ENCODE data around the gene NECTIN3.

The NECTIN3 gene

DNA sequence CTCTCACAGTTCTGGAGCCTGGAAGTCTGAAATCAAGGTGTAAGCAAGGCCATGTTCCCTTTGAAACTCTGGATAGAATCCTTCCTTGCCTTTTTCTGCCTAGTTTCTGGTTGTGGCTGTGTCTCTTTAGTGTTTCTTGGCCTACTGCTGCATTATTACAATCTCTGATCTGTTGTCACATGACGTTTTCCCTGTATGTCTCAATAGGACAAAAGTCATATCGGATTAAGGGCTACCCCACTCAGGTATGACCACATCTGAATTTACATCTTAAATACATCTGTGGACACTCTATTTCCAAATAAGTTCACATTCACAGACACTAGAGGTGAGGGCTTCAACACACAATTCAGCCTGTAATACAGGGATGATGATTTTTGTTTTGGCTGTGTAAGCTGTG, 13.3 kb downstream of the NECTIN3 start:
- no peak for DNase-seq

DNA sequence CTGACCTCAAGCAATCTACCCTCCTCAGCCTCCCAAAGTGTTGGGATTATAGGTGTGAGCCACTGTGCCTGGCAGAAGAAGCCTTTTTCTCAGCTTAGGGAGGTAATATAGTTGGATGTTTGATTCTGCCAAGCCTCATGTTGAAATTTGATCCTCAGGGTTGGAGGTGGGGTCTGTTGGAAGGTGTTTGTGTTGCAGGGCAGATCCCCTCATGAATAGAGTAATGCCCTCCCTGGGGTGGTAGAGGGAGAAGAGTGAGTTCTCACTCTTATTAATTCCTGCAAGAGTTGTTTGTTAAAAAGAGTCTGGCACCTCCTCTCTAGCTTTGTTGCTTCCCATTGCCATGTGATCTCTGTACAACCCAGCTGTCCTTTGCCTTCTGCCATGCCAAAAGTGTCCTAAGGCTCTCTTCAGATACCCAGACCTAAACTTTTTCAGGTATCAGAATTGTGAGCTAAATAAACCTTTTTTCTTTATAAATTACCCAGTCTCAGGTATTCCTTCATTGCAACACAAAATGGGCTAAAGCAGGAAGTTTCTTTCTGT, 16.4 kb downstream of the NECTIN3 start:
- no peak for DNase-seq

DNA sequence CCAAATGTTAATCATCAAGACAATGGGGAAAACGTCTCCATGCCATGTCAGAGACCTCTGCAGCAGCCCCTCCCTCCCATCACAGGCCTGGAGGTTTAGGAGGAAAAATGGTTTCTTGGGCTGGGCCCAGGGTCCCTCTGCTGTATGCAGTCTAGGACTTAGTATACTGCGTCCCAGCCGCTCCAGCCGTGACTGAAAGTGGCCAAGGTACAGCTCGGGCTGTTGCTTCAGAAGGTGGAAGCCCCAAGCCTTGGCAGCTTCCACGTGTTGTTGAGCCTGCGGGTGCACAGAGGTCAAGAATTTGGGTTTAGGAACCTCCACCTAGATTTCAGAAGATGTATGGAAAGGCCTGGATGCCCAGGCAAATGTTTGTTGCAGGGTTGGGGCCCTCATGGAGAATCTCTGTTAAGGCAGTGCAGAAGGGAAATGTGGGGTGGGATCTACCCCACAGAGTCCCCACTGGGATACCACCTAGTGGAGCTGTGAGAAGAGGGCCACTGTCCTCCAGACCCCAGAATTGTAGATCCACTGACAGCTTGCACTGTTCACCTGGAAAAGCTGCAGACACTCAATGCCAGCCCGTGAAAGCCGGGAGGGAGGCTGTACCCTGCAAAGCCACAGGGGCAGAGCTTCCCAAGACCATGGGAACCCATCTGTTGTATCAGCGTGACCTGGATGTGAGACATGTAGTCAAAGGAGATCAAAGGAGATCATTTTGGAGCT, 25.0 kb downstream of the NECTIN3 start:
- DNase-seq: no peak

DNA sequence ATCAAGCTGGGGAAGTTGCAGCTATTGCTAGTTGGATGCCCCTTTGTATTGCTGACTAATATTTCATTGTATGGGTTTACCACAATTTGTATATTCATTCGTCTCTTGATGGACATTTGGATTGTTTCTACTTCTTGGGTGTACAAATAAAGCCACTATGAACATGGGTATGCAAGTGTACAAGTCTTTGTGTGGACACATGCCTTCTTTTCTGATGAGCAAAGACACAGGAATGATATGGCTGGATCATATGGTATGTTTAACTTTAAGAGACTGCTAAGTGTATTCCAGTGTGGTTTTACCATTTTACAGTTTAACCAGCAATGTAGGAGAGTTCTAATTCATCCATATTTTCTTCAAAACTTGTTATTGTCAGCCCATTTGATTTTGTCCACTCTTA, 32.2 kb downstream of the NECTIN3 start:
- no peak for DNase-seq

DNA sequence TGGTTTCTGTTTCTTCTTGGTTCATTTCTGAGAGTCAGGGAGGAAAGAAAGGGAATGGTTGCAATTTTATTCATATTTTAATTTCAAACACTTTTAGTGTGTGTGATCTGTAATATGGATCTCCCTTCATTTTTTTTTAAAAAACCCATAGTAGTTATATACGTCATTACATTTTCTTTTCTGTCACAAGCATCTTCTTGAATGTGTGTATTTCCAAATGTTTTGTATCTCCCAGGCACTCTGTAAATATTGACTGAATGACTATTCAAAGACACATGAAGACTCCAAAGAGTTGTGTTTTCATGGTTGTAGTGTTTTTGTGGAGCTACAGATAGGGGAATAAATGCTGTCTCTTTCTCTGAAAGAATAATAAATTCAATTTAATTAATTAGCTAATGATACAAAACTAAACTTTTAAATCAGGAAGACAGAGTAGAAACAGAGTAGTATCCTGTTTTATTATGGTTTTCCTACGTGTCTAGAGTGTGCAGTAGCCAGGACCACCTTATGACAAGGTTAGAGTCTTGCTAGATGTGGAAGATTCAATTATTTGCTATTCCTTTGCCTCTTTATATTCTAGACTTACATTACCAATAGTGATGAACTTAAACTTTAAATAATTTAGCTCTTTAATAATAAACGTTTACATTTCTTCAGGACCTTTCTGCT, 35.5 kb downstream of the NECTIN3 start:
- DNase-seq: no peak

DNA sequence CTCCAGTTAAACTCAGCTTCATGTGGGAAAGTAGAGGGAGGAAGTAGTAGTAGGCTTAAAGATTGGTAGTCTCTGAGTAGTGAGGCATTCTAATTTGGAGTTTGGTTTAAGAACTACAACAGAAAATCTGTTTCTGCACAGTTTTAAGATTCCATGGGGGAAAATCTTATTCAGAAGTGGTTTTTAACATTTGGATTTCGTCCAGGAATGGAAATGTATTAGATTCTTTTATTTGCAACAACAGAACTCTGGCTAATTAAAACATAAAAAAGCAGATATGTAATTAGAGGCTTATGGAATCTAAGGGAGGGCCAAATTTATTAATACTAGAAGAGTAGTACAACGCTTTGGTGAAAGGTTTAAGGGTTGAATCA, 36.0 kb downstream of the NECTIN3 start:
- no peak for DNase-seq

DNA sequence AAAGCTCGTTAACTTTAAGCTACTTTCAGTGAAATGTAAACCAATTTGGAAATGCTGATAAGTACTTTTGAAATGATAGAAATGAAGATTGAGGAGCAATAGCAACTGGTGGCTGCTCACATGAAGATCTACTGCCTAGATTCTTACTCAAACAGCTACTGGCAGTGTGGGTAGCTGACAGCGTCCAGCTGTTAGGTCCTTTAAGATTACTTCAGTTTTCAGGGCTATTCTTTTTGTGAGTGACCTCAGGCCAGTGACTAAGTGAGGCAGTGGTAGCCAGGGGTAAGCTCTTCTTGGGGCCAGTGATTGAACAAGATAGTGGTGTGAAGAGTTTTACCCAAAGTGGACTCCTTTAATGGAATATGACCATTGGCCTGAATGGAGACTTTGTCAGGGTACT, 41.3 kb downstream of the NECTIN3 start:
- no peak for DNase-seq

DNA sequence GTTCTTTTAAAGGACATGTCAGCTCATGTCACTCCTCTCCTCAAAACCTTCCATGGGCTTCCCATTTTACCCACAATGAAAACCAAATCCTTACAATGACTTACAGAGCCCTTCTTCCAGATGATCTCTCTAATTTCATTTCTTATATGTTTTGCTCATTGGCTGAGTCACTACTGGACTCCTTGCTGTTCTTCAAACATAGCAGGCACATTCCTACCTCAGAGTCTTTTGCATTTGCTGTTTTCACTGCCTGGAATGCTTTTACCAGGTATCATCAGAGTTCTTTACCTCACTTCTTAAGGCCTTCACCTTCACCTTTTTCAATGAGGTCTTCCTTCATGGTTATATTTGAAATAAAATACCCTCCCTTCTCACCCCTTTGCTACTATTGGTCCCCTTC, 57.3 kb downstream of the NECTIN3 start:
- no peak for DNase-seq

DNA sequence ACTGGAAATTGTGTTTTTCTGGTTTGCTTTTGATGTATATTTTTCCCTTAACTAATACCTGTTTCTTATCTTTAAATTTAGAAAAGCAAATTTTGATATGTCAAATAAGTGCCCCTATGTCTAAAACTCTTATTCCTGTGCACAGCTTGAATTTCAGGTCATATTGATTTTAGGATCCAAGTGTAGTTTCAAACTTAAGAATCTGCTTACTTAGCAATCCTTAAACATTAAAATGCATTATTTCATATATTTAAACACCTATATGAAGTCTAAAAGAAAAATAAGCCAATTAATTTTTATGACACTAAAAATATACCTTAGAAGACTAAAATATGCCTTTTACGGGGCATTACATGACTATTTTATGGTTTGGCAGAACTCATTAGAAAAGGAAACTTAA, 59.2 kb downstream of the NECTIN3 start:
- no peak for DNase-seq

DNA sequence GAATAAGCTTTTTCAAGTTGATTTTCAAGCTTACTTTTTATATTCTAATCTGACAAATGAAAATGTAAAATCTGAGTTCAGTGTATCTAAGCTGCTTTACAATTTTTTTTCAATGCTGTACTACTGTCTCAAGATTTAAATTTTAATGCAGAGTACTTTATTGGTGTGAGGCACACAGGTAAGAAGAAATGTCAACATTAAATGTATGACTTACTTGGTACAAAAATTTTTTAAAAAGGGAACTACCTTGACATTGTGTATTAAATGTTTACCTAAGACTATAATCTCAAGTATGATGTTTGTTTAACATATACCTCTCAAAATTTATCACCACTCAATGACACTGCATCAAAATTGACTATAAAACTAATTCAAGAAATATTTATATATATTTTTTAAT, 62.7 kb downstream of the NECTIN3 start:
- no peak for DNase-seq

DNA sequence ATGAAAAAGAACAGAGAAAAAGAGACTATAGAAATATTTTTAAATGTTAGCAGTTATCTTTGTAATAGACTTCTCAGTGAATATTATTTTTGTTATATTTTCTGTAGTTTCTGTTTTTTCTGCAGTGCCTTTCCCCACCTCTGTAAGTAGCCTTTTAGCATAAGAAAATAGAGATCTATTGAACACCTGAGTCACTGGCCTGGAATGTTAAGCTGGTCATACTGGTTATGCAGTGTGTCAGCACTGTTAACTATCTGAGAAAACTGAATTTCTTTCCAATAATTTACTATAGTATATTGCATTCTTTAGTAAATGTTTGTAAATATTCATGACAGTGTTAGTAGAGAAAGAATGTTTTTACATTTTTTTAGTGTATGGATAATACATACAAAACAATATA, 79.8 kb downstream of the NECTIN3 start:
- DNase-seq: no peak

DNA sequence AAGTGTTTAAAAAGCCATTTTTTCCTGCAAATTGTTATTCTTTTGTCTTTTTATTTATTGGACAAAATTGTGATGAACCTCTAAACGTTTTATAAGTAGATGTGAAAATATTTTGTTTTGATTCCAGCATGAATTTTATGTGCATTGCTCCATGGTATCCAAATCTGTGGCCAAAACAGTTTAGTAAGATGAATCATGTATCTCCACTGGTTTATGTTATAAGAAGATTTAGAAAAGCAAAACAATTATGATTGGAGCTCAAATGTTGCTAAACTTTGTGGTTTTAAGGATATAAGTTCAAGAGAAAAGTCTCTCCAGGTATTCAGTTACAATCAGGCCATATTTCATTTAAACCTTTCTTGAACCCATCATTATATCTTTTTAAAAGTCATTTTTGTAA, 80.9 kb downstream of the NECTIN3 start:
- no peak for DNase-seq

DNA sequence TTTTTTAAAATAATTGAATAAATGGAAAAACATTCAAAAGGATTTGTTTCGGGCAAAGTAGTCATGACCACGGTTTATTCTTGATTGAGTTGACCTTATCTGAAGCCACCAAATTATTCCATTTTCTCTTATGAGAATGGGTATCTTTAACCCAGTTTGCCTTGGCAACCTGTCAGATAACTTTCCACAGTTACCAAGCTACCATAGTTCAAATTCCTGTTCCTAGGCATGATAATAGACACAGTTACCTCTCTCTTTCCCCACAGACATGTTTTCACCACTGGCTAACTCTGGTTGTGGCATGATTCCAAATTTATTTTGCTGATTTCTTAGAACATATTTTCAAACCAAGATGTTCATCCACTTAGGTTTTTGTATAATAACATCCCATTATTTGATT, 84.9 kb downstream of the NECTIN3 start:
- no peak for DNase-seq

DNA sequence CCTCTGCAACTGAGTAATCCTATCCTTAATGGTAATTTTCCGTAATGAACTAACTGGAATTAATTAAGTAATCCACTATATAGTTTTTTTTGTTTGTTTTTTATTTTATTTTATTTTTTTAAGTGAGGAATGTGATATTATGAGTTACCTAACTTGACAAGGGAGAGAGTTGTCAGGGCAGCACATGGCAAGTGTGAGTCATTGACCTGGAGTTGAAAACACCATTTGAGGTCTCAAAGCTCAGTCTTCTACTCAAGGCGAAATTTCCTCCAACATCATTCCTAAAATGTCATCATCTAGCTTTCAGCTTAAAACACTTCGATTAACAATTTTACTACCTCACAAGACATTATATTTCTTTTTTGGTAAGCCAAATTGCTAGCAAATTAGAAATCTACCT, 87.8 kb downstream of the NECTIN3 start:
- no peak for DNase-seq

DNA sequence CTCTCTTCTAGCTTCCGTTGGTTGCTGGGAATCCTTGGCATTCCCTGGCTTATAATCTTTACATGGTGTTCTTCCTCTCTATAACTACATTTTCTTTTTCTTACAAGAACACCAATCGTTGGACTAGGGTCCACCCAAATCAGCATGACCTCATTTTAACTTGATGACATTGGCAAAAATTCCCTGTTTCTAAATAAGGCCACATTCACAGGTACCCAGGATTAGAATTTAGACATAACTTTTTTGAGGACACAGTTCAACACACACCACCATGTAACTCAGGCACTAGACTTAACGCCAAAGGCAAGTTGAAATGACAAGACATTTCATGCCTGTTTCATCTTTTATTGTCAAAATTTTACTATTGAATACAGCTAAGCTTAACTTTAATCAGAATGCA, 93.0 kb downstream of the NECTIN3 start:
- no peak for DNase-seq

DNA sequence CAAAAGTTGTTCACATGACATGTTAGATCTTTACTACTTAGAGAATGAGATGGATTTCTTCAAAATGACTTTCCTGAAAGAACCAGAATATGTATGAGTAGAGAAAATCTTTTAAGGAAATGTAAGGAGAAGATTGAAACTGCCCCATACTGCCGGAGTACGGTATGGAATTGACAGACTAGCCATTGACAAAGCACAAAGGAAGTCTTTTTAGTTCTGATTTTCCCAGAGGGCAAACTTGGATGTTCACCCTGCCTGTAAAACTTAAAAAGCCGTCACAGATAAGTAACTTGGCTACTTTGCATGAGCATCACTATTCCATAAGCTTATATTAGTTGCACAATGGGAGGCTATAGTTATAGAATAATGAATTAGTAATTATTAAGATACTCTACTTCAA, 93.8 kb downstream of the NECTIN3 start:
- no peak for DNase-seq

DNA sequence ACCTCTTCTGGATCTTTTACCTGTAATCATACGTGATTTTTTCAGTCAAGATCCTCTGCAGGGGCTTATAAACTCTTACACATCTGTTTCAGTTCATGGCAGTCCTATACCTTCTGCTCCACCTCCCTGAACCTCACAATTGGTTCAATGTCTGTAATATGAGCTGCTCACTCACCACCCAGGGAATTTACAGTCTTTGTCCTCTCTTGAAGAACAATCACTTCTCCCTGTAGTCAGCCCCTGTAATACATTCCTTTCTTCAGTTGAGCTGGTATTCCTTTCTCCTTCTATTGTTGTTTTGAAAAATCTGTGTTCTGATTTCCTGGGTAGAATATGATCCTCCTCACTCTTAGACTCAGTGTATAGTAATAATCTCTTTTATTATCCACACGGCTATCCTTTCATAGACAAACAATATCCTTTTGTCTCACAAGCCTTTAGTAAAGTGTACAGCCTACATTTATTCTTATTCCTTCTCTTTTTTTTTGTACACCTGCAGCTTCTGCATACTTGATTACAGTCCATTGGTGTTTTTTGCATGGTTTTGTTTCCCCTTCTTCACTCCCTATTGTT, 101.8 kb downstream of the NECTIN3 start:
- no peak for DNase-seq

DNA sequence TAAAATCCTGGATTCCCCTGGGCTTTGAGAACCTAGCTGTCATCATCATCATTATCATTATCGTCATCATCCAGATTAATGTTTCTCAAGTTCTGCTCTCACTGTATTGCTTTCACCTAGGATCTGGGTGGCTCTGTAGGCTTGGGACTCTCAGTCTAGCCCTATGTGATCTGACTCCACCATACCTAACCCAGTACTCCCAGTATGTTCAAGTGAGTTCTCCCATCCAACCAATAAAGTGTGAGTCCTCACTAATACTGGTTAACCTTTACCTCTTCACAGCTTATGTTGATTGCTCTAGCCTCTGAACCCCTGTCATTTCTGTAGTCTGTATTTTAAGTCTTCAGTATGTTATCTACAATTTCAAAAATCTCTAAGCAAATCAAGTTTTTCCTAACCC, 102.3 kb downstream of the NECTIN3 start:
- no peak for DNase-seq

DNA sequence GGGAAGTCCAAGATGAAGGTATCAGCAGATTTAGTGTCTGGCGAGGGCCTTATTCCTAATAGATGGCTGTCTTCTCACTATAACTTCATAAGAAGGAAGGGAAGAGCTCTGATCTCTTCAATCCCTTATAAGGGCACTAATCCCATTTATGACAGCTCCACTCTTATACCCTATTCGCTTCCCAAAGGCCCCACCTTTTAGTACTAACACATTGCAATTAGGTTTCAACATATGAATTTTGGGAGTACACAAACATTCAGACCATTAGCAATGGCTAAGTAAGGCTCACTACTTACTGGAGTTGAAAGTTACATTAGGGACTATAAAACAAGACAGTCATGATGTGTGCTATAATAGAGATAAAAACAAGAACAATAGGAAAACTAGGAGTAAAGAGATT, 118.9 kb downstream of the NECTIN3 start:
- no peak for DNase-seq

DNA sequence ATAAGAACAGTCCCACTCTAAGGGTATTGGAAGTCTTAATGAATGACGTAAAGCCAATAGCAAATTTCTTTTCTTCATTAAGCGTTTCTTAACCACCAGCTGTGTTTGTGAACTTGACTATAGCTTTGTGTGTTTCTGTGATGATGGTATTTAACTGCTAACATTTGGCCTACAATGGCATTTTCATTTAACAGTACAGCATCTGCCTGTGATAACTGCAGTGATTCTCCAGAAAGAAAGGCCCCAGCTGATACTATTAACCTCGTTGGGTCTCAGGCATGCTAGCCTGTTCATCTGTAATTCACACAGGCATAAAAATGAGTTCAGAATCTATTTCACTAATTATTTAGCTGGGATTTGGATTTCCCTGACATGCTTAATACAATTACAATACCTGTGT, 121.9 kb downstream of the NECTIN3 start:
- DNase-seq: no peak

DNA sequence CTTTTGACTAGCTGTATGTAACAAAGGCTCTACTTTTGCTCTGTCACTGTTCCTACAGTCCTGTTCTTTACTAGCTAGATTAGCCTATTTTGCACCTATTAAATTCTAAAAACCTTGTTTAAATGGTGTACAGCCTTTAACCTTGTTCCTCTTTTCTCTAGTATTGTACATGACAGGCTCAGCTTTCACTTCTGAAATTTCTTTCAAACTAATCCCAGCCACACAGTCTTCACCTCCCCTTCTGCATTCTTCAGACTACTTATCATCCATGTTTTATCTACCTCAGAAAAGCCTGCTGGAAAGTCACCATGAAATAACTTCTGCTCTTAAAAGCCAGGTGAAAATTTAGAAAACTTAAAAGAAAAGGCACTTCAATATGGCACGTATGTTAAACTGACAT, 122.4 kb downstream of the NECTIN3 start:
- no peak for DNase-seq

DNA sequence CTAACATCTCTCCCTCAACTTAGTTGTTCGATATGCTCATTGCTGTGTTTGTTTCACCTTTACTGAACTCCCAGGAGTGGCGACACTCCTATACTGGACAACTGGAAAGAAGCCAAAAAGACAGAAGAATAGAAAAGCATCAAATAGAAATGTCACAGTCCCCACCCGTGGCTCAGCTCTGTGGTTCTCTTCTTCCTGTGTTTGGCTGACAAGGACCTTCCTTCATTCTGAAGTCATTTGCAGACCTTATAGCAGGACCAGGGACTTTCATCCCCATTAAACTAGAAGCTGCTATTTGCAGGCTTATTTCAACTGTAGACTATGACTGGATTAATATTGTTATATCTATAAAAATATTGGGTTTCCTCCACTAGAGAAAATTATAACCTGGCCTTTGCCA, 125.9 kb downstream of the NECTIN3 start:
- no peak for DNase-seq

DNA sequence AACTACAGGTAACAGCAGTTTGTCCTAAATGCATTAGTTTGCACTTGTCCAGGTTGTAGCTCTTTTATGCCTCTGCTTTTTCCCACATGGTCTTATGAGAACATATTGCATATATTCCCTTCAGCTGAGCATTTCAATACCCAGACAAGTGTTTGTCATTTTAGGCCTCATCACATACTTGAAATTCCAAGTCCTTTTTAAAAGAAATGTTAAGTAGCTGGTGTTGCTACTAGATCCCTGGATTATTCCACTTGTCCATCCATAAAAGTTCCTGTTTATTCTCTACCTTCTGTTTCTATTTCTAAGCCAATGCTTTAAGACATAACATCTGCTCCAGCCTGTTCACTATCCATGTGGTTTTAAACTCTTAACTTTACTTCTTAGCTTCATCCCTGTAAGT, 128.4 kb downstream of the NECTIN3 start:
- DNase-seq: no peak

DNA sequence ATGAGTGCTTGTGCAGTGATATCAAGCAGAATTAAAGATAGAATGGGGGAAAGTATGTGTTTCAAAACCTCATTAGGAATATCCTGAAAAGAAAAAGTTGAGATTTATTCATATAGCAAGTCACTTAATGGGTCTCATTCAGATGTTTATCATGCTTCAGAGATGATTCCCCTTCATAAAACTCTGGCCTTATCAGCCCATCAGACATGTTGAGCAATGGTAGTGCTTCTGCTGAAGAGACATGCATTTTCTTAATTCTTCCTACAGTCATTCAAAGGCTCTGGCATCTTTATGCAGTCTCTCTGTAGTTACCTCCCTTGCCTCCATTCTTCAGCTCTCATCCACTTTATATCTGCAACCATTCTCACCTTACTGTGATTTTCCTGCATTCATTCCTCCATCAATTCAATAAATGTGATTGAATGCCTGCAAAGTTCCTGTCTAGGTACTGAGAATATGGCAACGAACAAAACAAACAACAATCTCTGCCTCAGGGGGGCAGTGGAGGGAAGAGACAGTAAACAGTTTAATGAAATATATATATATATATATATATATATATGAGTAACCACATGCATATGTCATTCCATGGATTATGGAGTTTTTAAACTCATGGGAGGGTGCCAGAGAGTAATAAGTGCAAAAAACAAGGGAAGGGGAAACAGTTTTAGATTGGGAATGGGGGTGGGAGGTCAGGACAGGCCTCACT, 138.5 kb downstream of the NECTIN3 start:
- DNase-seq: no peak
